Spleen (tissue), 11 donors: ENCODE measurements around the gene ERC1. TPM values are rescaled to one million over a fixed set of nuclear protein-coding genes. Genes with fewer than 3 reads are reported as not detected.

Experiments used
- DNase-seq: peaks from one replicate; pipeline ENCODE4 v3.0.0-alpha.2; 2020
- H3K27ac ChIP-seq, 8 donors: fragments of 200-600 bp; sonication (generic) in 7 of 8; 1 replicate in 4 of 8; 2 replicates in 4 of 8; pipeline versions ENCODE4 v1.5.0 to v1.8.0; 2016 to 2021; ENCODE audit warnings: inconsistent platforms in 4 of 8, mild to moderate bottlenecking in 4 of 8, moderate library complexity in 1 of 8
- H3K27me3 ChIP-seq, 7 donors: fragments of 200-600 bp; sonication (generic) in 6 of 7; replicated peaks in 1 of 7; 1 replicate in 4 of 7; 2 replicates in 3 of 7; pipeline versions ENCODE4 v1.5.0 to v1.8.0; 2016 to 2021; ENCODE audit warnings: inconsistent platforms in 3 of 7, mild to moderate bottlenecking in 1 of 7
- H3K36me3 ChIP-seq, 6 donors: fragments of 200-600 bp; sonication (generic) in 5 of 6; 1 replicate in 4 of 6; 2 replicates in 2 of 6; pipeline versions ENCODE4 v1.5.0 to v1.8.0; 2016 to 2021; ENCODE audit warnings: inconsistent platforms in 2 of 6
- H3K4me1 ChIP-seq, 6 donors: fragments of 200-600 bp; sonication (generic) in 5 of 6; 1 replicate in 3 of 6; 2 replicates in 3 of 6; pipeline versions ENCODE4 v1.5.0 to v1.8.0; 2016 to 2021; ENCODE audit warnings: inconsistent platforms in 3 of 6
- H3K4me3 ChIP-seq, 8 donors: fragments of 200-600 bp; sonication (generic) in 7 of 8; 1 replicate in 4 of 8; 2 replicates in 4 of 8; pipeline versions ENCODE4 v1.5.0 to v1.8.0; 2016 to 2021; ENCODE audit warnings: inconsistent platforms in 4 of 8, mild to moderate bottlenecking in 4 of 8, moderate library complexity in 2 of 8
- H3K9me3 ChIP-seq, 8 donors: fragments of 200-600 bp; sonication (generic) in 7 of 8; 1 replicate in 4 of 8; 2 replicates in 4 of 8; pipeline versions ENCODE4 v1.5.0 to v1.8.0; 2016 to 2021; ENCODE audit warnings: inconsistent platforms in 4 of 8
- POLR2A ChIP-seq, 3 donors: fragments of 450-650 bp; IDR thresholded peaks; one replicate each; pipeline ENCODE4 v1.5.1; 2017; ENCODE audit warnings: antibody characterized with exemption in 3 of 3, mild to moderate bottlenecking in 1 of 3
- POLR2AphosphoS5 ChIP-seq, 3 donors: sonication (generic); formaldehyde crosslinking; IDR thresholded peaks; one replicate each; pipeline ENCODE4 v1.5.1; 2017; ENCODE audit warnings: antibody characterized with exemption in 3 of 3
- WGBS, 5 donors: extraction: QIAGEN DNeasy Blood & Tissue Kit in 3 of 5; methylation state at CpG; one replicate each; pipeline versions ENCODE4 v1.1.5 to v1.1.7; 2013 to 2018; 5-methylcytosine and 5-hydroxymethylcytosine counted together
- intact Hi-C: fragments of 100-400 bp; cut with DNase I; formaldehyde crosslinking; loops from one replicate; pipeline ENCODE4 v1.15.0; 2023; ENCODE audit warnings: low total_unique reads
- polyA plus RNA-seq, 3 donors: library from polyadenylated mRNA; stranded (reverse); fragments of 200-250 nt; gene quantifications; one replicate each; pipeline ENCODE4 v1.2.1, GENCODE V29; 2013
- total RNA-seq, 7 donors: library from RNA; depleted of rRNA in 3 of 7; stranded (reverse); fragments of >200 nt in 3 of 7; fragmentation: NEBNext Ultra II Directional in 4 of 7; extraction: Animal tissue kit (Norgen Biotek cat#: 25700) in 4 of 7; gene quantifications; one replicate each; pipeline versions ENCODE4 v1.1.0 to v1.2.1, GENCODE V29; 2016 to 2021
- TF ChIP-seq, protein P1 (sequence below), 11 experiments: fragments of 200-600 bp in 7 of 11; fragments of 450-650 bp in 4 of 11; sonication (generic) in 4 of 11; IDR thresholded peaks in 8 of 11; conservative IDR thresholded peaks in 3 of 11; 1 replicate in 7 of 11; 2 replicates in 4 of 11; pipeline versions ENCODE4 v1.4.0 to v1.8.0; 2016 to 2021; ENCODE audit warnings: antibody characterized with exemption in 11 of 11, inconsistent platforms in 4 of 11, mild to moderate bottlenecking in 1 of 11
- donor health status: healthy with polysubstance abuse.
- donor health status: DM: no; HTN: no; CAD: no; lungs with moderate emphysema.
- donor health status: DM: no; HTN: no; CAD: no.
- donor health status: Bipolar disorder and iron deficiency.
- donor health status: healthy.
- donor health status: DM: no; HTN: no; CAD: no.
- donor health status: DM: yes; HTN: yes; CAD: no.

ERC1 gene
- total and polyA plus RNA-seq, 10 donors = 1.2 to 73.4 (median 42.6) TPM

DNA sequence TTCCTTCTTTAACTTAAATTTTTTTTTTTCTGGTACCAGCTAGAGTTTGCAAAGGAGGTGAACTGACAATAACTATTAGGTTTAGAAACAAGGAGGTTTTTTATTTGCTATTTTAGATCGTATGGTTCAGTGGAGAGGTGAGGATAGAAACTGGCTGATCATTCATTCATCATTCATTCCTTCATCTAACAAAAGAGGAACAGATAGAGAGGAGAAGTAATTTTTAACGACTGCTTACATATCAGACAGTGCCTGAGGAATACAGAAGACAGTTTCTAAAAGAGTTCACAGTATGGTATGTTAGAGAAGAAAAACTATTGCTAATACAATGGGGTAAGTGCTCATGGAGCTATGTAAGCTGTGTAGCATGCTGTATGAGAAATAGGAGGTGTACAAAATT is 111.1 kb downstream of the ERC1 start:
- intact Hi-C loops = no loop called here
- Histone ChIP-seq H3K4me3 (no peak overlapping the region), H3K27me3 (no peaks in the 10 kb centered on the region), H3K36me3 (peaks cover 0 to 19% (median 2%) of the 10 kb centered on the region in 6 donors), H3K4me1 (peaks cover 0 to 11% (median 0%) of the 10 kb centered on the region in 6 donors), H3K9me3 (no peaks in the 10 kb centered on the region), H3K27ac (no peak overlapping the region)
- 52 to 65% (median 56%) methylated on average over 2 of the region's 2 CpGs for WGBS, 5 donors
- no peak for DNase-seq
- no peak for TF ChIP-seq POLR2AphosphoS5 (IDR thresholded peaks at IDR 0.05)
- TF ChIP-seq POLR2A (IDR thresholded peaks at IDR 0.05) = no peak
- TF ChIP-seq, protein P1, sequence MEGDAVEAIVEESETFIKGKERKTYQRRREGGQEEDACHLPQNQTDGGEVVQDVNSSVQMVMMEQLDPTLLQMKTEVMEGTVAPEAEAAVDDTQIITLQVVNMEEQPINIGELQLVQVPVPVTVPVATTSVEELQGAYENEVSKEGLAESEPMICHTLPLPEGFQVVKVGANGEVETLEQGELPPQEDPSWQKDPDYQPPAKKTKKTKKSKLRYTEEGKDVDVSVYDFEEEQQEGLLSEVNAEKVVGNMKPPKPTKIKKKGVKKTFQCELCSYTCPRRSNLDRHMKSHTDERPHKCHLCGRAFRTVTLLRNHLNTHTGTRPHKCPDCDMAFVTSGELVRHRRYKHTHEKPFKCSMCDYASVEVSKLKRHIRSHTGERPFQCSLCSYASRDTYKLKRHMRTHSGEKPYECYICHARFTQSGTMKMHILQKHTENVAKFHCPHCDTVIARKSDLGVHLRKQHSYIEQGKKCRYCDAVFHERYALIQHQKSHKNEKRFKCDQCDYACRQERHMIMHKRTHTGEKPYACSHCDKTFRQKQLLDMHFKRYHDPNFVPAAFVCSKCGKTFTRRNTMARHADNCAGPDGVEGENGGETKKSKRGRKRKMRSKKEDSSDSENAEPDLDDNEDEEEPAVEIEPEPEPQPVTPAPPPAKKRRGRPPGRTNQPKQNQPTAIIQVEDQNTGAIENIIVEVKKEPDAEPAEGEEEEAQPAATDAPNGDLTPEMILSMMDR (IDR thresholded peaks at IDR 0.05 in 8 of 11, conservative IDR thresholded peaks at IDR 0.05 in 3 of 11) = no peak

DNA sequence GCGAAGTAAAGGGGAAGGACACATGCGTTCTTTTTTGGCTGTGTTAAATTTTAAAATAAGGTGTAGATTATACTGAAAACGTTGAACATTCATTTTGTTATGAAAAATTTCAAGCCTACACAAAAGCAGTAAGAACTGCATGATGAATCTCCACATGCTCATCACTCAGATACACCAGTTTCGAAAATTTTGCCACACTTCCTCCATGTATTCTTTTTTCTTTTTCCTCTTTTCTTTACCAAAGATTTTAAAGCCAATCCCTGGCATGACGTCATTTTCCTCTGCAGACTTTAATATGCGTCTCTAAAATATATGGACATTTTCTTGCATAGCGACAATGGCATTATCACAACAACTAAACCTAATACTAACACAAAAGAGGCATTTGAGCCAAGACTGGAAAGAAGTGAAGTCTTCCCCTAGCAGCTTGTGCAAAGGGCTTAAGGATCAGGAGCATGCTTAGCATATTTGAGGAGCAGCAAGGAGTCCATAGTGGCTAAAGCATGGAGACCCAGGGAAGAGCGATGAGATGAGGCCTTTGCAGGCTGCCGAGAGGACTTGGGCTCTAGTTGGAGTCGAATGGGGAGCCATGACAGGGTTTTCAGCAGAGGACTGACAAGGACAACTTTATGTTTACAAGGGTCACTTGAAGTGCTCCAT is 111.9 kb downstream of the ERC1 start:
- no peak overlapping the region for H3K27ac ChIP-seq
- H3K4me3 ChIP-seq = no peak overlapping the region
- H3K4me1 ChIP-seq = peaks cover 0 to 11% (median 0%) of the 10 kb centered on the region in 6 donors
- 73 to 86% (median 80%) methylated on average over 10 of the region's 10 CpGs for WGBS, 5 donors
- no peaks in the 10 kb centered on the region for H3K9me3 ChIP-seq
- H3K27me3 ChIP-seq = no peaks in the 10 kb centered on the region
- H3K36me3 ChIP-seq = peaks cover 0 to 19% (median 2%) of the 10 kb centered on the region in 6 donors
- no peak for DNase-seq
- intact Hi-C loops = no loop called here
- TF ChIP-seq, protein P1 (IDR thresholded peaks at IDR 0.05 in 8 of 11, conservative IDR thresholded peaks at IDR 0.05 in 3 of 11) = no peak
- TF ChIP-seq POLR2AphosphoS5 (IDR thresholded peaks at IDR 0.05) (no peak), POLR2A (IDR thresholded peaks at IDR 0.05) (no peak)

DNA sequence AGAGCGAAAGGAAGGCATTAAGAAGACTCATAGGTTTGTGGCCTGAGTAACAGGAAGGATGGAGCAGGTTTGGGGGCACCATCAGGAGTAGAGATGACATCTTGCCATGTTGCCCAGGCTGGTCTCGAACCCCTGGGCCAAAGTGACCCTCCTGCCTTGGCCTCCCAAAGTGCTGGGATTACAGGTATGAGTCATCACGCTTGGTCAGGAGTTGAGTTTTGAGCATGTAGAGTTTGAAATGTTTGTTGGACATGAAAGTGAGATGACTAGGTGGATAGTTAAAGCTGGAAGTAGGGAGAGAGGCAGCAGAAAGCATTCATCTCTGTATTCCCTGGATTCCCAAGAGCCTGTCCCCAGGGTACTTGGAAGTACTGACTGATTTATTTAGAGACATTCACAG is 112.6 kb downstream of the ERC1 start:
- no peaks in the 10 kb centered on the region for H3K9me3 ChIP-seq
- H3K27ac ChIP-seq = no peak overlapping the region
- intact Hi-C loops = no loop called here
- TF ChIP-seq, protein P1 (IDR thresholded peaks at IDR 0.05 in 8 of 11, conservative IDR thresholded peaks at IDR 0.05 in 3 of 11) = no peak
- TF ChIP-seq POLR2A (IDR thresholded peaks at IDR 0.05) (no peak), POLR2AphosphoS5 (IDR thresholded peaks at IDR 0.05) (no peak)
- no peaks in the 10 kb centered on the region for H3K27me3 ChIP-seq
- H3K4me3 ChIP-seq = no peak overlapping the region
- 89 to 98% (median 96%) methylated on average over 2 to 3 of the region's 3 CpGs for WGBS, 5 donors
- DNase-seq = no peak
- H3K4me1 ChIP-seq = peaks cover 0 to 18% (median 7%) of the 10 kb centered on the region in 6 donors
- peaks cover 0 to 19% (median 2%) of the 10 kb centered on the region in 6 donors for H3K36me3 ChIP-seq

DNA sequence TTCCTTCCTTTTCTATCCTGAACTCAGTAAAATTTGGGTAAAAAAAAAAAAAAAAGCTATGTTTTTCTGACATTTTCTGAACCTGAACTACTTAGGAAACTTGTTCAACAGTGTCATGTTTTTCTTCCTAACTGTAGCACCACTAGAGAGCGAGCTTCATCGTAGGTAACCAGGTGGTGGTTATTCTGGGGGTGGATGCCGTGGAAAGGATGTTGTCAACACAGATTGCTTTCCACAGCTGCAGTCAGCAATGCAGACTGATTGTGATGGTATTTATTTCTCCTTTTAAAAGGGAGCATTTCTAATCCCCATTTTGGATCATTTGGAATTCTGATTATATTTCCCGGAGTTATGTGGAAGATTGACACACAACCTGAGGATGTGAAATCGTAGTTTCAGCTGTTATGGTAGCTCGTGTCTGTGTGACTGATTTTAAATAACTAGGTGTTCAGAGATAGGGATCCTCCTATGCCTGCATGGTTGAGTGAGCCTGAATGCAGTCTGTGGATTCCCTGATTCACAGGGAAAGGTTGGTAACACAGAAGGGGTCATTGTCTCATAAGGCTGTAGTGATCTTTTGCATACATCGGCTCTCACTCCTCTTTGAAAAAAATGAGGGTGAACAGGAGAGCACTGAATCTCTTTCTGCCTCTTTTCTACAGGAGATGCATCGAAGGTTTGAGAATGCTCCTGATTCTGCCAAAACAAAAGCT is 113.2 kb downstream of the ERC1 start:
- Histone ChIP-seq H3K27me3 (no peaks in the 10 kb centered on the region), H3K9me3 (no peaks in the 10 kb centered on the region), H3K4me3 (no peak overlapping the region), H3K27ac (no peak overlapping the region), H3K4me1 (peaks cover 0 to 21% (median 7%) of the 10 kb centered on the region in 6 donors), H3K36me3 (peaks cover 0 to 19% (median 2%) of the 10 kb centered on the region in 6 donors)
- TF ChIP-seq, protein P1 (IDR thresholded peaks at IDR 0.05 in 8 of 11, conservative IDR thresholded peaks at IDR 0.05 in 3 of 11) = no peak
- no peak for TF ChIP-seq POLR2A (IDR thresholded peaks at IDR 0.05)
- no peak for TF ChIP-seq POLR2AphosphoS5 (IDR thresholded peaks at IDR 0.05)
- 84 to 93% (median 88%) methylated on average over 8 of the region's 8 CpGs for WGBS, 5 donors
- no peak for DNase-seq
- intact Hi-C loops = no loop called here
